Mesodermal cell (in vitro differentiated cells): ENCODE results near the gene PTCD2.
"Not testable (repeated sequence)": the region's sequence is repeated elsewhere in the genome, so short reads cannot be mapped to it uniquely, and the experiment has no call there.

ENCODE experiments used
- H3K27ac ChIP-seq: 2 replicates; pipeline ENCODE4 v1.7.0; 2013; ENCODE audit warnings: mild to moderate bottlenecking, low read depth, low read length, moderate library complexity; ENCODE audit not compliant: severe bottlenecking
- H3K36me3 ChIP-seq: 2 replicates; pipeline ENCODE4 v1.7.1; 2013; ENCODE audit warnings: mild to moderate bottlenecking, low read length, moderate library complexity; ENCODE audit not compliant: control insufficient read depth, insufficient read depth
- H3K4me1 ChIP-seq: one replicate; pipeline ENCODE4 v1.7.1; 2013; ENCODE audit warnings: mild to moderate bottlenecking, low read length; ENCODE audit not compliant: insufficient read depth, control insufficient read depth, poor library complexity, severe bottlenecking
- H3K4me3 ChIP-seq: 2 replicates; pipeline ENCODE4 v1.7.0; 2013; ENCODE audit warnings: low read length, control low read depth, mild to moderate bottlenecking; ENCODE audit not compliant: insufficient read depth, poor library complexity, severe bottlenecking; ENCODE audit errors: extremely low read depth
- H3K9me3 ChIP-seq: 2 replicates; pipeline ENCODE4 v1.7.1; 2013; ENCODE audit warnings: mild to moderate bottlenecking, low read length, moderate library complexity; ENCODE audit not compliant: control insufficient read depth
- WGBS, 2 experiments: methylation state at CpG; one replicate each; pipeline ENCODE4 v1.1.5; 2013; ENCODE audit warnings: missing lambda C conversion rate in 2 of 2; ENCODE audit not compliant: insufficient coverage in 2 of 2; 5-methylcytosine and 5-hydroxymethylcytosine counted together

The PTCD2 gene

GRCh38 chr5:72397836-72398235, 77.7 kb downstream of the PTCD2 start:
- no peaks in the 10 kb centered on the region for H3K4me1 ChIP-seq
- H3K27ac ChIP-seq: no peak overlapping the region
- H3K36me3 ChIP-seq: no peaks in the 10 kb centered on the region
- peaks cover 27% of the 10 kb centered on the region for H3K9me3 ChIP-seq
- WGBS, 2 experiments: 94% methylated on average over 4 of the region's 6 CpGs; no CpG with 5 or more reads in 1 of the 2 experiments
- H3K4me3 ChIP-seq: no peak overlapping the region

GRCh38 chr5:72400950-72401349, 80.8 kb downstream of the PTCD2 start:
- Histone ChIP-seq H3K4me3 (no peak overlapping the region), H3K9me3 (peaks cover 36% of the 10 kb centered on the region), H3K27ac (no peak overlapping the region), H3K36me3 (no peaks in the 10 kb centered on the region), H3K4me1 (no peaks in the 10 kb centered on the region)
- no CpG with 5 or more reads among the region's 1 CpG for WGBS, 2 experiments

- WGBS, 2 experiments: 80% methylated on average over 1 of the region's 2 CpGs; no CpG with 5 or more reads in 1 of the 2 experiments
- no peak overlapping the region for H3K4me3 ChIP-seq
- no peaks in the 10 kb centered on the region for H3K4me1 ChIP-seq
- peaks cover 36% of the 10 kb centered on the region for H3K9me3 ChIP-seq
- H3K27ac ChIP-seq: no peak overlapping the region
- H3K36me3 ChIP-seq: no peaks in the 10 kb centered on the region
These were observed 82.3 kb downstream of the PTCD2 start for GRCh38 chr5:72402381-72402890.

GRCh38 chr5:72402959-72403628, 82.9 kb downstream of the PTCD2 start:
- H3K9me3 ChIP-seq: peaks cover 36% of the 10 kb centered on the region
- no peak overlapping the region for H3K27ac ChIP-seq
- no peaks in the 10 kb centered on the region for H3K4me1 ChIP-seq
- H3K36me3 ChIP-seq: no peaks in the 10 kb centered on the region
- 61% methylated on average over 3 of the region's 4 CpGs for WGBS, 2 experiments
- H3K4me3 ChIP-seq: no peak overlapping the region

GRCh38 chr5:72404771-72405170, 84.6 kb downstream of the PTCD2 start:
- not testable (repeated sequence) for H3K4me1 ChIP-seq
- 90 to 100% methylated on average over 1 to 2 of the region's 3 CpGs for WGBS, 2 experiments
- peaks cover 36% of the 10 kb centered on the region for H3K9me3 ChIP-seq

GRCh38 chr5:72407078-72407477, 86.9 kb downstream of the PTCD2 start:
- WGBS, 2 experiments: 88 to 92% methylated on average over 1 of the region's 3 CpGs
- Histone ChIP-seq H3K9me3 (peaks cover 15% of the 10 kb centered on the region), H3K4me3 (no peak overlapping the region), H3K4me1 (peaks cover 4% of the 10 kb centered on the region), H3K36me3 (no peaks in the 10 kb centered on the region), H3K27ac (no peak overlapping the region)

More at GRCh38 chr5:72404771-72405170, 84.6 kb downstream of the PTCD2 start:
- H3K36me3 ChIP-seq, H3K27ac ChIP-seq, H3K4me3 ChIP-seq: not testable (repeated sequence)

GRCh38 chr5:72407541-72407940, 87.4 kb downstream of the PTCD2 start:
- Histone ChIP-seq H3K4me3 (no peak overlapping the region), H3K9me3 (peaks cover 12% of the 10 kb centered on the region), H3K27ac (no peak overlapping the region), H3K36me3 (no peaks in the 10 kb centered on the region), H3K4me1 (peaks cover 6% of the 10 kb centered on the region)
- WGBS, 2 experiments: 88% methylated on average over 1 of the region's 2 CpGs; no CpG with 5 or more reads in 1 of the 2 experiments

- Histone ChIP-seq H3K9me3 (peaks cover 7% of the 10 kb centered on the region), H3K27ac (peak overlapping the region; percentile 1), H3K36me3 (no peaks in the 10 kb centered on the region), H3K4me3 (no peak overlapping the region), H3K4me1 (peaks cover 10% of the 10 kb centered on the region)
- 80% methylated on average over 4 of the region's 5 CpGs; no CpG with 5 or more reads in 1 of the 2 experiments for WGBS, 2 experiments
These were observed 88.0 kb downstream of the PTCD2 start for GRCh38 chr5:72408127-72408526.

- H3K27ac ChIP-seq: peak overlapping the region; percentile 1
- H3K4me3 ChIP-seq: no peak overlapping the region
- peaks cover 7% of the 10 kb centered on the region for H3K9me3 ChIP-seq
- H3K36me3 ChIP-seq: no peaks in the 10 kb centered on the region
- 84 to 100% methylated on average over 2 to 3 of the region's 4 CpGs for WGBS, 2 experiments
- peaks cover 13% of the 10 kb centered on the region for H3K4me1 ChIP-seq
These were observed 88.4 kb downstream of the PTCD2 start for GRCh38 chr5:72408603-72409002.

- H3K27ac ChIP-seq: no peak overlapping the region
- H3K9me3 ChIP-seq: no peaks in the 10 kb centered on the region
- WGBS, 2 experiments: 100% methylated on average over 1 of the region's 4 CpGs; no CpG with 5 or more reads in 1 of the 2 experiments
- no peak overlapping the region for H3K4me3 ChIP-seq
- peaks cover 13% of the 10 kb centered on the region for H3K4me1 ChIP-seq
- H3K36me3 ChIP-seq: no peaks in the 10 kb centered on the region
These were observed 90.6 kb downstream of the PTCD2 start for GRCh38 chr5:72410688-72411295.
